Kidney tubule cell (primary cell): ENCODE results near the gene GRIK1.

Experiments
- DNase-seq: peaks from one replicate; pipeline ENCODE4 v3.0.0-alpha.2; 2018; ENCODE audit warnings: low spot score

The GRIK1 gene

GRCh38 chr21:29786496-29787360 is 153.1 kb downstream of the GRIK1 start:
- no peak for DNase-seq

GRCh38 chr21:29777160-29777559 is 162.6 kb downstream of the GRIK1 start:
- DNase-seq = peak; percentile 58

- peak; percentile 6 for DNase-seq
These were observed 164.3 kb downstream of the GRIK1 start for GRCh38 chr21:29775462-29775861.

- peak; percentile 82 for DNase-seq
These were observed 168.2 kb downstream of the GRIK1 start for GRCh38 chr21:29771491-29772066.

GRCh38 chr21:29763674-29764073 is 176.1 kb downstream of the GRIK1 start:
- no peak for DNase-seq

- DNase-seq = no peak
These were observed 177.2 kb downstream of the GRIK1 start for GRCh38 chr21:29762570-29763082.

GRCh38 chr21:29753216-29753615 is 186.6 kb downstream of the GRIK1 start:
- DNase-seq = no peak

GRCh38 chr21:29751473-29752185 is 188.2 kb downstream of the GRIK1 start:
- DNase-seq = no peak

GRCh38 chr21:29749957-29750356 is 189.8 kb downstream of the GRIK1 start:
- DNase-seq = no peak

- DNase-seq = no peak
These were observed 190.6 kb downstream of the GRIK1 start for GRCh38 chr21:29749223-29749622.

GRCh38 chr21:29748391-29749167 is 191.2 kb downstream of the GRIK1 start:
- no peak for DNase-seq

- no peak for DNase-seq
These were observed 198.0 kb downstream of the GRIK1 start for GRCh38 chr21:29741761-29742160.

GRCh38 chr21:29739176-29739575 is 200.6 kb downstream of the GRIK1 start:
- no peak for DNase-seq

GRCh38 chr21:29738730-29739129 is 201.1 kb downstream of the GRIK1 start:
- DNase-seq = no peak

- no peak for DNase-seq
These were observed 202.6 kb downstream of the GRIK1 start for GRCh38 chr21:29737186-29737585.

GRCh38 chr21:29730281-29730680 is 209.5 kb downstream of the GRIK1 start:
- no peak for DNase-seq

GRCh38 chr21:29726044-29726443 is 213.8 kb downstream of the GRIK1 start:
- no peak for DNase-seq

GRCh38 chr21:29725025-29725736 is 214.6 kb downstream of the GRIK1 start:
- DNase-seq = no peak

- no peak for DNase-seq
These were observed 217.8 kb downstream of the GRIK1 start for GRCh38 chr21:29721964-29722363.

GRCh38 chr21:29721221-29721620 is 218.6 kb downstream of the GRIK1 start:
- DNase-seq = no peak

- no peak for DNase-seq
These were observed 220.3 kb downstream of the GRIK1 start for GRCh38 chr21:29719521-29719920.
